ENCODE data around the gene ADAM22. TPM values are rescaled to one million over a fixed set of nuclear protein-coding genes. Genes with fewer than 3 reads are reported as not detected.

The ADAM22 gene
- total RNA-seq, 1 donor from 2014 or later, result 1.7 TPM

DNA sequence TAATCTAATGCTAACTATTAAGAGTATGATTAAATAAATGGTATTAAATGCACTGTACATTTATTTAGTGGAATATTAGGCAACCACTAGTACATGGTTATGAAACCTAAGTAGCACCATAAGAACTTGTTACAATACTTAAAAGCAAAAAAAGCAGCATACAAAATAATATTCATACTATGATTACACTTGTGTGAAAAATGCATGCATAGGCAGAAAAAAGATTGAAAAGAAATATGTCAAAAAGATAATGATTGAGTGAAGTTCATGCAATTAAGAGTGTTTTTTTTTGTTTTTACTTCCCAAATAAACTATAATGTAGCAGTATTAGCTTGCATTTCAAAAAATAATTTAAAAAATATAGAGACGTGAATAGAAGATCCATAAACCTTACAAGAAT lies 305.8 kb downstream of the ADAM22 start:
- no peak overlapping the region for H3K27ac Mint-ChIP-seq

DNA sequence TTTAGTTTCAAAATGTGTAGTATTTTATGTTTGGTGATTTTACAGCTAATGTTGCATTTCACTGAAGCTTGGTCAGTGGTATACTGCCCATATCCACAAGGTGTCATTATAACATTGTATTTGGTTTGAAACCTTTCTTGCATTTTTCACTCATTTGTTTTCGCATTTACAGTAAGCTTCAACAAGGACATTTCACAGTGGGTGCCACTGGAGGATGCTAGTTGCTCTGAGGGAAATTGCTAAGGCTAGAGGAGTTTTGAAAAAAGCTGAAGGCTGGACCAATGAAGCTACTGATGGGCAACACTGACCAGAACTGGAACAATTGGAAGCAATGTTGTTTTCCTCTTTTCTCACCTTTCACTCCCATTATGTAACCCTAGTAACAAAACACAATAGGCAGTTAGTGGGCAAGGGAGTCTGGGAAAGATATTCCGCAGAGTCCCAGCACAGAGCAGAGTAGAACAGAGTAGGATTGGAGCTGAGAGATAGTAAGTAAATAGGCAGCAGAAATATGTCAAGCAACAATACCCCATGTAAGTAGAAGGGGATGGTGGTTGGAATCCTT lies 309.4 kb downstream of the ADAM22 start:
- Mint-ChIP-seq H3K27me3 (peaks cover 13% of the 10 kb centered on the region), H3K4me3 (no peak overlapping the region), H3K27ac (no peak overlapping the region), H3K36me3 (ENCODE audit: low read depth) (no peaks in the 10 kb centered on the region), H3K4me1 (no peaks in the 10 kb centered on the region), H3K9me3 (no peaks in the 10 kb centered on the region)
- no peak for DNase-seq
- intact Hi-C loops (cut with micrococcal nuclease), result loop anchor here (2.0 kb wide), 1 partner anchor 115 kb away; no protein-coding TSS in a partner anchor

More for the DNA sequence above, 305.8 kb downstream of the ADAM22 start:
- no peak overlapping the region for H3K4me3 Mint-ChIP-seq
- peaks cover 15% of the 10 kb centered on the region for H3K27me3 Mint-ChIP-seq
- intact Hi-C loops (cut with micrococcal nuclease), result no loop called here
- H3K4me1 Mint-ChIP-seq, result no peaks in the 10 kb centered on the region
- no peaks in the 10 kb centered on the region for H3K9me3 Mint-ChIP-seq
- DNase-seq, result no peak
- no peaks in the 10 kb centered on the region for H3K36me3 Mint-ChIP-seq (ENCODE audit: low read depth)

DNA sequence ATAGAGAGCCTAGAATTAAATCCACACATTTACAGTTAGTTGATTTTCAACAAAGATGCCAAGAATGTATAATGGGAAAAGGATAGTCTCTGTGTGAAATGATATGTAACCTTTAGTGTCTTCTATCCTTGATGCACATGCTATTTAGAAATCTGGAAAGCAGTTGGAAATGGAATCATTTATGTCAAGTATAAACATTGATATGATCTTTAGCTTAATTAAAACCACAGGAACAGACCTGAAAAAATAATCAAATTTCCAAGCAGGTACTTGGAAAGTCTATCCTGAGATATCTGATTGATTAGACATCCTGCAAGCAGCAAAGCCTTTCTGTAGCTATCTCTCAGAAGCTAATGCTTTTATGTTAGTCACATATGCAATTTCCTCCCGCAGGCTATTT lies 310.2 kb downstream of the ADAM22 start:
- intact Hi-C loops (cut with micrococcal nuclease), result no loop called here
- Mint-ChIP-seq H3K9me3 (no peaks in the 10 kb centered on the region), H3K27ac (no peak overlapping the region), H3K4me1 (no peaks in the 10 kb centered on the region), H3K4me3 (no peak overlapping the region), H3K27me3 (peaks cover 17% of the 10 kb centered on the region), H3K36me3 (ENCODE audit: low read depth) (no peaks in the 10 kb centered on the region)
- no peak for DNase-seq

Other genes starting within 250 kb of the ADAM22 start
- gene SLC25A40, start 57.9 kb upstream of the ADAM22 start, total RNA-seq, result 43.3 and 51.0 TPM in 2 replicates
- gene DBF4, start 57.8 kb upstream of the ADAM22 start, total RNA-seq, result 65.7 and 74.8 TPM in 2 replicates